Common myeloid progenitor, CD34-positive (primary cell): ENCODE data around the gene RAI14.

Experiments
- CTCF ChIA-PET: fragments of 350-600 bp; sonication (Branson Sonifier 250); formaldehyde crosslinking; loops from one replicate; lab custom pipeline; 2021; ENCODE audit warnings: antibody characterized with exemption; lab: Charles Lee
- POLR2A ChIA-PET: fragments of 350-600 bp; sonication (Branson Sonifier 250); formaldehyde crosslinking; loops from one replicate; lab custom pipeline; 2021; ENCODE audit warnings: antibody characterized with exemption; lab: Charles Lee
- DNase-seq, 3 donors: peaks; one replicate each; pipeline versions ENCODE4 v3.0.0 to v3.0.0-alpha.2; 2013
- H3K27ac ChIP-seq, 2 experiments: 1 replicate in 1 of 2; 2 replicates in 1 of 2; pipeline ENCODE4 v1.7.0; 2013; ENCODE audit warnings: inconsistent platforms in 2 of 2, low read length in 2 of 2, mild to moderate bottlenecking in 2 of 2, low read depth in 1 of 2, moderate library complexity in 1 of 2; ENCODE audit not compliant: severe bottlenecking in 2 of 2, insufficient read depth in 1 of 2, poor library complexity in 1 of 2
- H3K27me3 ChIP-seq, 5 experiments: replicated peaks in 2 of 5; 1 replicate in 3 of 5; 2 replicates in 2 of 5; pipeline versions ENCODE4 v1.6.1 to v1.7.0; 2013; ENCODE audit warnings: low read length in 4 of 5, mild to moderate bottlenecking in 2 of 5, moderate library complexity in 2 of 5, inconsistent platforms in 1 of 5; ENCODE audit not compliant: insufficient read depth in 5 of 5, control insufficient read depth in 4 of 5
- H3K36me3 ChIP-seq, 4 experiments: 1 replicate in 2 of 4; 2 replicates in 2 of 4; pipeline versions ENCODE4 v1.6.1 to v1.7.0; 2013; ENCODE audit warnings: low read length in 3 of 4, control low read depth in 1 of 4, mild to moderate bottlenecking in 1 of 4; ENCODE audit not compliant: control insufficient read depth in 4 of 4, insufficient read depth in 4 of 4
- H3K4me1 ChIP-seq, 4 experiments: 1 replicate in 3 of 4; 2 replicates in 1 of 4; pipeline versions ENCODE4 v1.6.1 to v1.7.1; 2013; ENCODE audit warnings: low read length in 3 of 4, mild to moderate bottlenecking in 3 of 4, control low read depth in 1 of 4, inconsistent platforms in 1 of 4, moderate library complexity in 1 of 4; ENCODE audit not compliant: control insufficient read depth in 4 of 4, insufficient read depth in 4 of 4; ENCODE audit errors: control extremely low read depth in 1 of 4
- H3K4me3 ChIP-seq, 7 experiments: 1 replicate in 4 of 7; 2 replicates in 3 of 7; pipeline versions ENCODE4 v1.5.1 to v1.7.0; 2013; ENCODE audit warnings: mild to moderate bottlenecking in 7 of 7, low read length in 6 of 7, moderate library complexity in 6 of 7, inconsistent platforms in 2 of 7, low read depth in 2 of 7, control low read depth in 1 of 7; ENCODE audit not compliant: insufficient read depth in 4 of 7, control insufficient read depth in 1 of 7; ENCODE audit errors: extremely low read depth in 1 of 7
- H3K9me3 ChIP-seq, 5 experiments: 1 replicate in 4 of 5; 2 replicates in 1 of 5; pipeline versions ENCODE4 v1.6.1 to v1.7.1; 2013; ENCODE audit warnings: low read length in 4 of 5, mild to moderate bottlenecking in 2 of 5, inconsistent platforms in 1 of 5, low read depth in 1 of 5, moderate library complexity in 1 of 5; ENCODE audit not compliant: control insufficient read depth in 4 of 5, insufficient read depth in 2 of 5; ENCODE audit errors: control extremely low read depth in 1 of 5
- whole genome bisulfite sequencing: methylation state at CpG from one replicate; pipeline ENCODE4 v1.1.5; 2013; ENCODE audit not compliant: insufficient coverage; 5-methylcytosine and 5-hydroxymethylcytosine counted together

RAI14 gene

GRCh38 chr5:34656700-34657273, 659 bp downstream of the RAI14 start:
- H3K27me3 ChIP-seq: peaks cover 0 to 21% (median 13%) of the 10 kb centered on the region in 5 experiments
- WGBS: 0% methylated on average over 20 of the region's 53 CpGs
- no peaks in the 10 kb centered on the region for H3K9me3 ChIP-seq
- H3K27ac ChIP-seq: no peak overlapping the region
- peaks cover 3 to 36% (median 23%) of the 10 kb centered on the region in 4 experiments for H3K4me1 ChIP-seq
- ChIA-PET POLR2A (interaction anchor here (0.9 kb wide), 1 partner anchor 34 kb away, joined by 3 read pairs; no protein-coding TSS in a partner anchor), CTCF (interaction anchor here (1.2 kb wide), 1 partner anchor 28 kb away, joined by 3 read pairs; no protein-coding TSS in a partner anchor)
- DNase-seq: peak in 1 of 3 donors; percentile 24
- no peaks in the 10 kb centered on the region for H3K36me3 ChIP-seq
- H3K4me3 ChIP-seq: peak overlapping the region; percentile 53 to 87 (median 70)

- ChIA-PET CTCF (interaction anchor here (1.2 kb wide), 1 partner anchor 29 kb away, joined by 3 read pairs; no protein-coding TSS in a partner anchor), POLR2A (no interaction called here)
- peaks cover 3 to 36% (median 23%) of the 10 kb centered on the region in 4 experiments for H3K4me1 ChIP-seq
- no peaks in the 10 kb centered on the region for H3K36me3 ChIP-seq
- H3K27me3 ChIP-seq: peaks cover 0 to 21% (median 13%) of the 10 kb centered on the region in 5 experiments
- peak in 2 of 3 donors; percentile 10 to 33 for DNase-seq
- no peak overlapping the region for H3K27ac ChIP-seq
- no peaks in the 10 kb centered on the region for H3K9me3 ChIP-seq
- peak overlapping the region in 6 of 7 experiments; percentile 61 to 87 (median 72) for H3K4me3 ChIP-seq
- WGBS: 4% methylated on average over 24 of the region's 28 CpGs
Observed at GRCh38 chr5:34657274-34657921, 1.3 kb downstream of the RAI14 start.

GRCh38 chr5:34657988-34658387, 1.9 kb downstream of the RAI14 start:
- no peak for DNase-seq
- Histone ChIP-seq H3K4me1 (peaks cover 3 to 36% (median 23%) of the 10 kb centered on the region in 4 experiments), H3K4me3 (peak overlapping the region in 2 of 7 experiments; percentile 70 to 87), H3K27me3 (peaks cover 0 to 21% (median 13%) of the 10 kb centered on the region in 5 experiments), H3K36me3 (no peaks in the 10 kb centered on the region), H3K27ac (no peak overlapping the region), H3K9me3 (no peaks in the 10 kb centered on the region)
- POLR2A ChIA-PET: no interaction called here
- WGBS: 44% methylated on average over 3 of the region's 4 CpGs
- CTCF ChIA-PET: no interaction called here

- ChIA-PET POLR2A (no interaction called here), CTCF (interaction anchor here (0.9 kb wide), 1 partner anchor 239 kb away, joined by 3 read pairs; no protein-coding TSS in a partner anchor)
- Histone ChIP-seq H3K27me3 (peaks cover 0 to 21% (median 13%) of the 10 kb centered on the region in 5 experiments), H3K27ac (no peak overlapping the region), H3K9me3 (no peaks in the 10 kb centered on the region), H3K4me3 (no peak overlapping the region), H3K4me1 (peaks cover 3 to 36% (median 23%) of the 10 kb centered on the region in 4 experiments), H3K36me3 (no peaks in the 10 kb centered on the region)
- WGBS: 100% methylated on average over 3 of the region's 3 CpGs
- no peak for DNase-seq
Observed at GRCh38 chr5:34659168-34659567, 3.0 kb downstream of the RAI14 start.

- DNase-seq: no peak
- CTCF ChIA-PET: no interaction called here
- Histone ChIP-seq H3K4me3 (no peak overlapping the region), H3K27me3 (peaks cover 0 to 21% (median 13%) of the 10 kb centered on the region in 5 experiments), H3K27ac (no peak overlapping the region), H3K4me1 (peaks cover 3 to 29% (median 21%) of the 10 kb centered on the region in 4 experiments), H3K36me3 (no peaks in the 10 kb centered on the region), H3K9me3 (no peaks in the 10 kb centered on the region)
- POLR2A ChIA-PET: no interaction called here
- 94% methylated on average over 3 of the region's 4 CpGs for WGBS
Observed at GRCh38 chr5:34660444-34660843, 4.3 kb downstream of the RAI14 start.

- ChIA-PET CTCF (no interaction called here), POLR2A (no interaction called here)
- WGBS: 90% methylated on average over 5 of the region's 7 CpGs
- Histone ChIP-seq H3K36me3 (no peaks in the 10 kb centered on the region), H3K27ac (no peak overlapping the region), H3K4me1 (peaks cover 0 to 3% (median 0%) of the 10 kb centered on the region in 4 experiments), H3K4me3 (no peak overlapping the region), H3K27me3 (peaks cover 0 to 4% (median under 1%) of the 10 kb centered on the region in 5 experiments), H3K9me3 (no peaks in the 10 kb centered on the region)
- no peak for DNase-seq
Observed at GRCh38 chr5:34663771-34664496, 7.8 kb downstream of the RAI14 start.
